ENCODE data around the gene NOVA2.

DNA sequence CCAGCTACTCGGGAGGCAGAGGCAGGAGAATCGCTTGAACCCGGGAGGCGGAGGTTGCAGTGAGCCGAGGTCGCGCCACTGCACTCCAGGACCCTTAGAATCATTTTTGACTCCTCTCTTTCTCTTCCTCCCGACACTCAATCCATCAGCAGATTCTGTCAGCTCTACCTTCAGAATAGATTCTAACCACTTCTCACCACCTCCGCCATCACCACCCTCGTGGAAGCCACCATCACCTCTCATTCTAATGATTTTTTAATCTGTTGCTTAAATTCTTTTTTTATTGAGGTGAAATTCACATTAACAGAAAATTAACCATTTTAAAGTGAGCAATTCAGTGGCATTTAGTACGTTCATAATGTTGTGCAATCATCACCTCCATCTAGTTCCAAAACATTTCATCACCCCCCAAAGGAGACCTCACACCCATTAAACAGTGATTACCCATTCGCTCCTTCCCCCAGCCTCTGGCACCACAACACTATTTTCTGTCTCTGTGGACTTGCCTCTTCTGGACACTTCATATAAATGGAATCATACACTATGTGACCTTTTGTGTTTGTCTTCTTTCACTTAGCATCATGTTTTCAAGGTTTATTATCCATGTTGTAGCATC lies 16.6 kb upstream of the NOVA2 start:
- TF ChIP-seq CTCF (IDR thresholded peaks at IDR 0.05; ENCODE audit: poor library complexity, severe bottlenecking) (no peak), EP300 (conservative IDR thresholded peaks at IDR 0.05; ENCODE audit: poor library complexity, severe bottlenecking) (no peak), RAD21 (conservative IDR thresholded peaks at IDR 0.05) (no peak), POLR2AphosphoS5 (IDR thresholded peaks at IDR 0.05) (no peak), MXI1 (conservative IDR thresholded peaks at IDR 0.05; ENCODE audit: poor library complexity, severe bottlenecking) (no peak)
- TF ChIP-seq, protein P1, sequence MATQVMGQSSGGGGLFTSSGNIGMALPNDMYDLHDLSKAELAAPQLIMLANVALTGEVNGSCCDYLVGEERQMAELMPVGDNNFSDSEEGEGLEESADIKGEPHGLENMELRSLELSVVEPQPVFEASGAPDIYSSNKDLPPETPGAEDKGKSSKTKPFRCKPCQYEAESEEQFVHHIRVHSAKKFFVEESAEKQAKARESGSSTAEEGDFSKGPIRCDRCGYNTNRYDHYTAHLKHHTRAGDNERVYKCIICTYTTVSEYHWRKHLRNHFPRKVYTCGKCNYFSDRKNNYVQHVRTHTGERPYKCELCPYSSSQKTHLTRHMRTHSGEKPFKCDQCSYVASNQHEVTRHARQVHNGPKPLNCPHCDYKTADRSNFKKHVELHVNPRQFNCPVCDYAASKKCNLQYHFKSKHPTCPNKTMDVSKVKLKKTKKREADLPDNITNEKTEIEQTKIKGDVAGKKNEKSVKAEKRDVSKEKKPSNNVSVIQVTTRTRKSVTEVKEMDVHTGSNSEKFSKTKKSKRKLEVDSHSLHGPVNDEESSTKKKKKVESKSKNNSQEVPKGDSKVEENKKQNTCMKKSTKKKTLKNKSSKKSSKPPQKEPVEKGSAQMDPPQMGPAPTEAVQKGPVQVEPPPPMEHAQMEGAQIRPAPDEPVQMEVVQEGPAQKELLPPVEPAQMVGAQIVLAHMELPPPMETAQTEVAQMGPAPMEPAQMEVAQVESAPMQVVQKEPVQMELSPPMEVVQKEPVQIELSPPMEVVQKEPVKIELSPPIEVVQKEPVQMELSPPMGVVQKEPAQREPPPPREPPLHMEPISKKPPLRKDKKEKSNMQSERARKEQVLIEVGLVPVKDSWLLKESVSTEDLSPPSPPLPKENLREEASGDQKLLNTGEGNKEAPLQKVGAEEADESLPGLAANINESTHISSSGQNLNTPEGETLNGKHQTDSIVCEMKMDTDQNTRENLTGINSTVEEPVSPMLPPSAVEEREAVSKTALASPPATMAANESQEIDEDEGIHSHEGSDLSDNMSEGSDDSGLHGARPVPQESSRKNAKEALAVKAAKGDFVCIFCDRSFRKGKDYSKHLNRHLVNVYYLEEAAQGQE (IDR thresholded peaks at IDR 0.05; ENCODE audit: borderline replicate concordance) = no peak

Data from neural cell (in vitro differentiated cells).